CD14-positive monocyte (primary cell): ENCODE data around the gene ATG16L2. TPM values are rescaled to one million over a fixed set of nuclear protein-coding genes. Genes with fewer than 3 reads are reported as not detected.
A peak's percentile ranks its signal among the peaks of the same experiment; 100 is the strongest.

Experiments used
- DNase-seq, 3 donors: peaks; one replicate each; pipeline ENCODE4 v3.0.0-alpha.2; 2011 to 2022
- H2AFZ ChIP-seq: 2 replicates; pipeline ENCODE4 v1.6.0; 2012; ENCODE audit warnings: mild to moderate bottlenecking, low read depth, low read length, inconsistent platforms; ENCODE audit not compliant: insufficient read depth, poor library complexity, severe bottlenecking
- H3K27ac ChIP-seq, 2 donors: 1 replicate in 1 of 2; 2 replicates in 1 of 2; pipeline ENCODE4 v1.5.1; 2012 to 2013; ENCODE audit warnings: low read length in 2 of 2, control low read depth in 1 of 2, inconsistent platforms in 1 of 2, low read depth in 1 of 2, mild to moderate bottlenecking in 1 of 2
- H3K27me3 ChIP-seq, 2 donors: one replicate each; pipeline versions ENCODE4 v1.6.0 to v1.6.1; 2011 to 2013; ENCODE audit warnings: low read length in 2 of 2; ENCODE audit not compliant: control insufficient read depth in 2 of 2, insufficient read depth in 2 of 2
- H3K36me3 ChIP-seq, 2 donors: replicated peaks in 1 of 2; 1 replicate in 1 of 2; 2 replicates in 1 of 2; pipeline versions ENCODE4 v1.5.1 to v1.6.1; 2012 to 2013; ENCODE audit warnings: low read length in 2 of 2, control low read depth in 1 of 2, inconsistent platforms in 1 of 2, mild to moderate bottlenecking in 1 of 2; ENCODE audit not compliant: insufficient read depth in 2 of 2, control insufficient read depth in 1 of 2
- H3K4me1 ChIP-seq, 2 donors: 1 replicate in 1 of 2; 2 replicates in 1 of 2; pipeline versions ENCODE4 v1.5.1 to v1.6.1; 2012 to 2013; ENCODE audit warnings: low read length in 2 of 2, control low read depth in 1 of 2, inconsistent platforms in 1 of 2, mild to moderate bottlenecking in 1 of 2, moderate library complexity in 1 of 2; ENCODE audit not compliant: insufficient read depth in 2 of 2, control insufficient read depth in 1 of 2
- H3K4me2 ChIP-seq: replicated peaks from 2 replicates; pipeline ENCODE3; 2012; ENCODE audit warnings: low read length, moderate library complexity, mild to moderate bottlenecking; ENCODE audit not compliant: poor library complexity, severe bottlenecking; ENCODE audit errors: extremely low read depth
- H3K4me3 ChIP-seq, 3 experiments: fragments of 200-600 bp in 1 of 3; sonication (generic) in 1 of 3; replicated peaks in 1 of 3; 1 replicate in 2 of 3; 2 replicates in 1 of 3; pipeline ENCODE4 v1.5.1; 2011 to 2013; ENCODE audit warnings: low read length in 3 of 3, mild to moderate bottlenecking in 3 of 3, control low read depth in 2 of 3, low read depth in 2 of 3, inconsistent platforms in 1 of 3, moderate library complexity in 1 of 3
- H3K79me2 ChIP-seq: 2 replicates; pipeline ENCODE4 v1.6.0; 2012; ENCODE audit warnings: mild to moderate bottlenecking, control low read depth, inconsistent platforms, low read length, moderate library complexity; ENCODE audit not compliant: insufficient read depth
- H3K9ac ChIP-seq: 2 replicates; pipeline ENCODE4 v1.6.0; 2017; ENCODE audit warnings: low read length, mild to moderate bottlenecking; ENCODE audit not compliant: insufficient read depth, poor library complexity, severe bottlenecking
- H3K9me3 ChIP-seq, 2 donors: replicated peaks in 1 of 2; 1 replicate in 1 of 2; 2 replicates in 1 of 2; pipeline versions ENCODE4 v1.5.1 to v1.6.1; 2012 to 2013; ENCODE audit warnings: low read length in 2 of 2, control low read depth in 1 of 2; ENCODE audit not compliant: control insufficient read depth in 1 of 2, insufficient read depth in 1 of 2
- H4K20me1 ChIP-seq: 2 replicates; pipeline ENCODE4 v1.6.0; 2012; ENCODE audit warnings: mild to moderate bottlenecking, low read length, control low read depth, moderate library complexity; ENCODE audit not compliant: insufficient read depth
- H3K27ac Mint-ChIP-seq, 7 donors: one replicate each; pipeline ENCODE4 v1.8.0; 2020; ENCODE audit warnings: mild to moderate bottlenecking in 7 of 7, mixed read lengths in 7 of 7, moderate library complexity in 6 of 7, inconsistent platforms in 2 of 7
- H3K27me3 Mint-ChIP-seq, 3 donors: one replicate each; pipeline ENCODE4 v1.8.0; 2021 to 2022; ENCODE audit warnings: low read depth in 3 of 3, mild to moderate bottlenecking in 3 of 3, mixed read lengths in 3 of 3, moderate library complexity in 3 of 3, inconsistent platforms in 1 of 3
- H3K36me3 Mint-ChIP-seq, 2 donors: one replicate each; pipeline ENCODE4 v1.8.0; 2020; ENCODE audit warnings: mixed read lengths in 2 of 2, inconsistent platforms in 1 of 2, mild to moderate bottlenecking in 1 of 2
- H3K4me1 Mint-ChIP-seq: one replicate; pipeline ENCODE4 v1.8.0; 2020; ENCODE audit warnings: mild to moderate bottlenecking, mixed read lengths
- H3K4me3 Mint-ChIP-seq, 2 donors: one replicate each; pipeline ENCODE4 v1.8.0; 2020; ENCODE audit warnings: mild to moderate bottlenecking in 2 of 2, mixed read lengths in 2 of 2, moderate library complexity in 1 of 2
- H3K9me3 Mint-ChIP-seq, 7 donors: one replicate each; pipeline ENCODE4 v1.8.0; 2020 to 2022; ENCODE audit warnings: mixed read lengths in 7 of 7, mild to moderate bottlenecking in 6 of 7, moderate library complexity in 6 of 7, inconsistent platforms in 2 of 7
- CTCF ChIP-seq: fragments of 200-600 bp; IDR thresholded peaks from one replicate; pipeline ENCODE4 v1.8.0; 2022; ENCODE audit warnings: antibody characterized with exemption, mild to moderate bottlenecking
- WGBS: methylation state at CpG from one replicate; pipeline ENCODE4 v1.1.5; 2013; ENCODE audit warnings: missing lambda C conversion rate; ENCODE audit not compliant: insufficient coverage; 5-methylcytosine and 5-hydroxymethylcytosine counted together
- intact Hi-C, 2 donors: fragments of 100-400 bp; cut with micrococcal nuclease; formaldehyde crosslinking; loops; one replicate each; pipeline versions ENCODE4 v1.15.0 to v1.15.1; 2023
- polyA plus RNA-seq, 3 donors: library from polyadenylated mRNA; depleted of rRNA in 1 of 3; unstranded in 2 of 3; stranded (reverse) in 1 of 3; fragments of 300-500 nt in 2 of 3; fragments of >200 nt in 1 of 3; fragmentation: Illumina TruSeq in 2 of 3; gene quantifications; 1 replicate in 2 of 3; 2 replicates in 1 of 3; pipeline ENCODE4 v1.2.3, GENCODE V29; 2012 to 2021

ATG16L2 gene
- polyA plus RNA-seq, 3 donors = 36.9 to 975 (median 46.8) TPM

GRCh38 chr11:72848846-72849466 is 34.7 kb downstream of the ATG16L2 start:
- no peaks in the 10 kb centered on the region for H3K9me3 ChIP-seq
- H2AFZ ChIP-seq = no peak overlapping the region
- H3K9me3 Mint-ChIP-seq = no peaks in the 10 kb centered on the region
- peak; percentile 74 for TF ChIP-seq CTCF
- DNase-seq = peak; percentile 23 to 51 (median 45)
- peak overlapping the region in 4 of 7 donors; percentile 6 to 58 (median 28) for H3K27ac Mint-ChIP-seq
- peaks cover 34% of the 10 kb centered on the region for H4K20me1 ChIP-seq
- H3K36me3 Mint-ChIP-seq = peaks cover 43 to 70% of the 10 kb centered on the region in 2 donors
- H3K36me3 ChIP-seq = peaks cover 31 to 74% of the 10 kb centered on the region in 2 donors
- H3K4me2 ChIP-seq = no peak overlapping the region
- intact Hi-C loops = no loop called here
- H3K27ac ChIP-seq = no peak overlapping the region
- H3K27me3 ChIP-seq = no peaks in the 10 kb centered on the region
- H3K4me3 ChIP-seq = no peak overlapping the region
- no peaks in the 10 kb centered on the region for H3K4me1 Mint-ChIP-seq
- H3K9ac ChIP-seq = no peak overlapping the region
- no peaks in the 10 kb centered on the region for H3K27me3 Mint-ChIP-seq
- WGBS = 100% methylated on average over 2 of the region's 6 CpGs
- H3K79me2 ChIP-seq = no peaks in the 10 kb centered on the region
- no peak overlapping the region for H3K4me3 Mint-ChIP-seq
- no peaks in the 10 kb centered on the region for H3K4me1 ChIP-seq

GRCh38 chr11:72850832-72851231 is 36.6 kb downstream of the ATG16L2 start:
- peaks cover 22 to 70% of the 10 kb centered on the region in 2 donors for H3K36me3 ChIP-seq
- H3K4me3 Mint-ChIP-seq = no peak overlapping the region
- no peak overlapping the region for H2AFZ ChIP-seq
- DNase-seq = no peak
- H3K9me3 ChIP-seq = no peaks in the 10 kb centered on the region
- H3K9ac ChIP-seq = no peak overlapping the region
- no peak overlapping the region for H3K27ac ChIP-seq
- no peak overlapping the region for H3K4me2 ChIP-seq
- intact Hi-C loops = no loop called here
- no peaks in the 10 kb centered on the region for H3K4me1 ChIP-seq
- H3K9me3 Mint-ChIP-seq = no peaks in the 10 kb centered on the region
- no peaks in the 10 kb centered on the region for H3K79me2 ChIP-seq
- 100% methylated on average over 1 of the region's 3 CpGs for WGBS
- H3K4me3 ChIP-seq = no peak overlapping the region
- H3K4me1 Mint-ChIP-seq = no peaks in the 10 kb centered on the region
- H3K27me3 ChIP-seq = no peaks in the 10 kb centered on the region
- no peak for TF ChIP-seq CTCF
- H3K27me3 Mint-ChIP-seq = no peaks in the 10 kb centered on the region
- H3K36me3 Mint-ChIP-seq = peaks cover 36 to 63% of the 10 kb centered on the region in 2 donors
- H3K27ac Mint-ChIP-seq = peak overlapping the region in 1 of 7 donors; percentile 48
- peaks cover 47% of the 10 kb centered on the region for H4K20me1 ChIP-seq
